Brain microvascular endothelial cell (primary cell): Measurements from ENCODE around the gene IL33.

Source experiments
- DNase-seq: peaks from one replicate; pipeline ENCODE4 v3.0.0-alpha.2; 2020
- H3K27ac ChIP-seq: fragments of 250-450 bp; sonication (Bioruptor Pico); 2 replicates; pipeline ENCODE4 v1.5.1; 2020; ENCODE audit warnings: mild to moderate bottlenecking, moderate library complexity
- H3K27me3 ChIP-seq: fragments of 250-450 bp; sonication (Bioruptor Pico); replicated peaks from 2 replicates; pipeline ENCODE4 v1.5.1; 2020; ENCODE audit warnings: mild to moderate bottlenecking
- H3K36me3 ChIP-seq: fragments of 250-450 bp; sonication (Bioruptor Pico); replicated peaks from 2 replicates; pipeline ENCODE4 v1.5.1; 2020; ENCODE audit warnings: mild to moderate bottlenecking
- H3K4me3 ChIP-seq: 2 replicates; pipeline ENCODE4 v1.5.1; 2011; ENCODE audit warnings: low read depth, mild to moderate bottlenecking, control low read depth, low read length, moderate library complexity
- in situ Hi-C: cut with HindIII; loops from 2 replicates; pipeline ENCODE4 v1.10.0; 2017; ENCODE audit warnings: low sequenced_read_pairs, low pct_ligation_motif_present
- TF ChIP-seq, protein P1 (sequence below): IDR thresholded peaks from 2 replicates; pipeline ENCODE4 v1.5.1; 2011; ENCODE audit warnings: low read depth, mild to moderate bottlenecking, moderate library complexity, low read length, control low read depth, inconsistent platforms; ENCODE audit errors: missing control alignments

The IL33 gene

DNA sequence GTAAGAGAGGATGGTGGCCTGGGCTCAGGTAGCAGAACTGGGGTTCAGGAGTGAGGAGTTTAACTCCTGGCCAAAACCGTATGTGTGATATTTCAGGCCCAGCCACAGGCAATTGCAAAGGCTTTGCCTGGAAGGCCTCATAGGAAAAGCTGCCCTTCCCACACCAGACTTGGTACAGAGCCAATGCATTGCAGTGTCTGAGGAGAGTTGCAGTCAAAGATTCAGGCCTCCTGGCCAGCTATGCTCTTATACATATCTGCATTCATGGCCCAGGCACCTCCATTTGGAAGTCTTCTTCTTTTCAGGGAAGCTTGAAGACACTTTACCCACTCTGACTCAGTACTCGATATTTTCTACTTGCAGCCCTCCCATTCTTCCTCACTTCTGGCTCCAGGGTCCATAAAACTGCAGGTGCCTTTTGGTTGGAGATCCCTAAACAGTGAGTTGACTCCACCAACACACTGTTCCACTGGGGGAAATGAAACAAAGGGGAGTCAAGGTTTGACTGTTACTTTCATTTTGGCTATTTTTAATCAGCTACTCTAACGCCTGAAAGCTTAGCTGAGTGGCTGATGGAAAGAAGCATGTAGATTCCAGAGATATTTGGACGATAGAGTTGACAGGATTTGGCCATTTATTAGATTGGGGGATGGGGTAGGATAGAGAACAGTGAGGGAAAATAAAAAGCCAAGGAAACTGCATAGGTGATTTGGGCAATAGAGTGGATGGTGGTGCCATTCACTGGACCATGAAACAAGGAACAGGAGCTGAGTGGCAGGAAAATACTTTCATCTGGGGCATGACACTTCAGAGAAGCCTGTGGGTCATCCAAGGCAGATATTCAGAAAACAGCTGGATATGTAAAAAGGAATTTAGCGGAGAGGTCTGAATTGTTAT is 30.6 kb upstream of the IL33 start:
- no peaks in the 10 kb centered on the region for H3K36me3 ChIP-seq
- no peak overlapping the region for H3K4me3 ChIP-seq
- H3K27ac ChIP-seq: no peak overlapping the region
- no peaks in the 10 kb centered on the region for H3K27me3 ChIP-seq
- in situ Hi-C loops: no loop called here
- no peak for DNase-seq
- TF ChIP-seq, protein P1, sequence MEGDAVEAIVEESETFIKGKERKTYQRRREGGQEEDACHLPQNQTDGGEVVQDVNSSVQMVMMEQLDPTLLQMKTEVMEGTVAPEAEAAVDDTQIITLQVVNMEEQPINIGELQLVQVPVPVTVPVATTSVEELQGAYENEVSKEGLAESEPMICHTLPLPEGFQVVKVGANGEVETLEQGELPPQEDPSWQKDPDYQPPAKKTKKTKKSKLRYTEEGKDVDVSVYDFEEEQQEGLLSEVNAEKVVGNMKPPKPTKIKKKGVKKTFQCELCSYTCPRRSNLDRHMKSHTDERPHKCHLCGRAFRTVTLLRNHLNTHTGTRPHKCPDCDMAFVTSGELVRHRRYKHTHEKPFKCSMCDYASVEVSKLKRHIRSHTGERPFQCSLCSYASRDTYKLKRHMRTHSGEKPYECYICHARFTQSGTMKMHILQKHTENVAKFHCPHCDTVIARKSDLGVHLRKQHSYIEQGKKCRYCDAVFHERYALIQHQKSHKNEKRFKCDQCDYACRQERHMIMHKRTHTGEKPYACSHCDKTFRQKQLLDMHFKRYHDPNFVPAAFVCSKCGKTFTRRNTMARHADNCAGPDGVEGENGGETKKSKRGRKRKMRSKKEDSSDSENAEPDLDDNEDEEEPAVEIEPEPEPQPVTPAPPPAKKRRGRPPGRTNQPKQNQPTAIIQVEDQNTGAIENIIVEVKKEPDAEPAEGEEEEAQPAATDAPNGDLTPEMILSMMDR: no peak

DNA sequence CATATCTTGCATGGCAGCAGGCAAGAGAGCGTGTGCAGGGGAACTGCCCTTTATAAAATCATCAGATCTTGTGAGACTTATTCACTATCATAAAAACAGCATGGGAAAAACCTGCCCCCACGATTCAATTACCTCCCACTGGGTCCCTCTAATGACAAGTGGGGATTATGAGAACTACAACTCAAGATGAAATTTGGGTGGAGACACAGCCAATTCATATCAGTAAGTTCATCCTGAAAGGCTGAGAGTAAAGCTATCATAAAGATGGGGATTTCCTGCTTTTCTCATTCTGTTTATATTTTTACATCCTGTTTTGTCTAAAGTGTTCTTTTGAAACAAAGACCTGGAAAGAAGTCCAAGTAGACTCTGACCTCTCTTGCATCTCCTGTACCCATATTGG is 28.9 kb upstream of the IL33 start:
- no peaks in the 10 kb centered on the region for H3K27me3 ChIP-seq
- no peak for DNase-seq
- no peaks in the 10 kb centered on the region for H3K36me3 ChIP-seq
- no peak overlapping the region for H3K4me3 ChIP-seq
- H3K27ac ChIP-seq: no peak overlapping the region
- in situ Hi-C loops: no loop called here
- TF ChIP-seq, protein P1: no peak

DNA sequence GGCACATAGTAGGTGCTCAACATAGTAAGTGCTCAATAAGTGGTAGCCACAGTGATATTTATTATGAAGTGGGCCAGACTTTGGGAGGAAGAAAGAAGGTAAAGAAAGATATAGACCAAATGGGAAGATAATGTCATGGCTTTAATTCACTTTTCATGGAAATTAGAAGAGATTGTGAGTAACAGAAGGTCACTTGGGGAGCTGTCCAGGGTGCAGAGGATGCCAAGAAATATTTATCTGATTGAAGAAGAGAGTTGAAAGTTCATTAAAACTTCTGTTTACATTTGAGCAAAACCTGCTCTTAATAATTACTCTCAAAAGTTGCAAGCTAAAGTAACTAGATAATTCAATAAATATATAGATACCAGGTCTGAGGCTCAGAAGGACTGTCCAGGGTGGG is 28.3 kb upstream of the IL33 start:
- TF ChIP-seq, protein P1: no peak
- H3K4me3 ChIP-seq: no peak overlapping the region
- in situ Hi-C loops: no loop called here
- H3K27me3 ChIP-seq: no peaks in the 10 kb centered on the region
- no peak overlapping the region for H3K27ac ChIP-seq
- H3K36me3 ChIP-seq: no peaks in the 10 kb centered on the region
- no peak for DNase-seq

DNA sequence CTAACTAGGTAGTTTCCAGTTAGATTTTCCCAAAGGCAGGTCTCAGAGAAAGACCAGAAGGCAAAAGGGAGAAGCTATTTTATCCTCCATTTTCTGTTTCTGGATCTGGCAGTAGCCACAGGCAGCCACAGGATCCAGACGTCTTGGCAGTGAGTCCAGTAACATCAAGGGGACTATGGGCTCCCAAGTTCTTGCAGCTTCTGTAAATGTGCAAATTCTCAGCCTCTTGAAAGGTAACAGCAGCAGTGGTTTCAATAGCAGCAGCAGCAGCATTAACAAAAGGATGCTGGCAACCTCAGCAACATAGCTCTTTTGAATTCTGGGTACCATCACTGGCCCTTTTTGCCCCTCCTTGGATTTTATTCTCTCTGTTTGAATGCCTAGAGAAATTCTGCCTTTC is 27.1 kb upstream of the IL33 start:
- TF ChIP-seq, protein P1: no peak
- in situ Hi-C loops: no loop called here
- Histone ChIP-seq H3K36me3 (no peaks in the 10 kb centered on the region), H3K27ac (no peak overlapping the region), H3K27me3 (no peaks in the 10 kb centered on the region), H3K4me3 (no peak overlapping the region)
- DNase-seq: no peak

DNA sequence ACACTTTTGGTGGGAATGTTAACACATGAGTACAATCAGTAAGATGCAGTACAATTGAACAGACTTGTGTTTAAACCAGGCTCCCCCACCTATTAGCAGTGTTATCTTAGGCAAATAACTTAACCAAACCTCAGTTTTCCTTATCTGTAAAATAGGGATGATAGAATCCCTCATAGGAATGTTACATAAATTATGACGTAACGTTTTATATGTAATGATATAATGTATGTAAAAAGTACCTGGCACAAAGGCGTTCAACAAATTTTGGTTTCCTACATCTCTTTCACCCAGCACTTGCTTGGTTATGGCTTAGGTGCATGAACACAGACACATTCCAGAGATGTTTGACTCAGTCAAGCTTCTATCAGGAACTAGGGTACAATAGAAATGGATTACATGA is 26.7 kb upstream of the IL33 start:
- no peak for DNase-seq
- in situ Hi-C loops: no loop called here
- H3K27ac ChIP-seq: no peak overlapping the region
- H3K27me3 ChIP-seq: no peaks in the 10 kb centered on the region
- no peaks in the 10 kb centered on the region for H3K36me3 ChIP-seq
- TF ChIP-seq, protein P1: no peak
- no peak overlapping the region for H3K4me3 ChIP-seq

DNA sequence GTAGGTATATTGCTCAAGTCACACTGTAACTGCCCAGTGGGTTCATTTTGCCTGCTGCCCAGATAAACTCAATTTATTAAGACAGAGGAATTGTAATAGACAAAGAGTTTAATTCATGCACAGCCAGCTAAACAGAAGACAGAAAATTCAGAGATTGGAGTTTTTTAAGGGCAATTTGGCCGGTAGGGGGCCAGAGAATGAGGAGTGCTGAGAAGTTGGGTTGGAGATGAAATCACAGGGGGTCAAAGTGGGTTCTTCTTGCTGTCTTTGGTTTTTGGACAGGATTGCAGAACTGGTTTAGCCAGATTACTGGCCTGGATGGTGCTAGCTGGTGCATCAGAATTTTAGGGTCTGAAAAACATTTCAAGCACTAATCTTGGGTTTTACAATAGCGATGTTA is 20.7 kb upstream of the IL33 start:
- Histone ChIP-seq H3K36me3 (no peaks in the 10 kb centered on the region), H3K27ac (no peak overlapping the region), H3K4me3 (no peak overlapping the region), H3K27me3 (no peaks in the 10 kb centered on the region)
- DNase-seq: no peak
- in situ Hi-C loops: no loop called here
- TF ChIP-seq, protein P1: peak; percentile 60
